ENCODE measurements around the gene FZR1.

DNA sequence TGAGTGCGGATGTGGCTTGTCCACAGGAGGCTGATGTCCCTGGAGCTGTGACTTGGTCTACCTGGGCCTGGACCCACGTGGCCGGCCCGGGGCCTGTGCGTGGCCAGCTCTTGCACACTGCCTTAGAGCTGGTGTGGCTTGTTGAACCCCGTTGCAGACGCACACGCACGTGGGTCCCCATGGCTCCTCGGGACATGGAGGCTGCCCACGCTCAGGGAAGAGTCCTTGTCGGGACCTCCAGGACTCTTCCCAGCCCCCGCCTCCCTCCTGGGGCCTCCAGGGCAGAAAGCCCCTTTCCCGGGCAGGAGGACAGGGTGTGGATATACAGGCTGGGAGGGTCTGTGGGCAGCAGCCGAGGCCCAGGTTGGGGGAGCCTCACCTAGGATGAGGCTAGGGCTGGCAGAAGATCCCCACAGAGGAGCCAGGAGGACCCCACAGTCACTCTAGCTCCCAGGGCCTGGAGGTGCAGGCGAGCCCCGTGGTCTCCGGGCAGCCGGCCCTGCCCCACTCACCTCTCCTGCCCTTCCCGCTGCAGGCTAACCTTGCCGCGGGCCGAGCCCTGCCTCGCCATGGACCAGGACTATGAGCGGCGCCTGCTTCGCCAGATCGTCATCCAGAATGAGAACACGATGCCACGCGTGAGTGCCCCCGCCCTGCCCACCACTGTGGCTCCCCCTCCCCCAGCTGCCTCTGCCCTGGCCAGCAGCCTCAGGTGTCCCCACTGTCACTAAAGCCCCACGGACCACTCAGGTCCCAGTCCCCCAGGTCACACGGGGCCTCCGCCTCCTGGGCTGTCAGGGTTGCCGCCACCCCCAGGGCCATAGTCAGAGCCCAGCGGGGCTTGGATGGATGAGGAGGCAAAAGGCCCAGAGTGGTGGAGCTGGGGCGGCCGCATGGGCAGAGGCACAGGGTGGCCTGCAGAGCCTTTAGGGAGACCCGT is 16.6 kb downstream of the FZR1 start:
- no peak for TF ChIP-seq POLR2A (IDR thresholded peaks at IDR 0.05; ENCODE audit: control extremely low read depth in 1 of 2, low read depth in 2 of 2, low read length in 2 of 2)
- TF ChIP-seq, protein P1, sequence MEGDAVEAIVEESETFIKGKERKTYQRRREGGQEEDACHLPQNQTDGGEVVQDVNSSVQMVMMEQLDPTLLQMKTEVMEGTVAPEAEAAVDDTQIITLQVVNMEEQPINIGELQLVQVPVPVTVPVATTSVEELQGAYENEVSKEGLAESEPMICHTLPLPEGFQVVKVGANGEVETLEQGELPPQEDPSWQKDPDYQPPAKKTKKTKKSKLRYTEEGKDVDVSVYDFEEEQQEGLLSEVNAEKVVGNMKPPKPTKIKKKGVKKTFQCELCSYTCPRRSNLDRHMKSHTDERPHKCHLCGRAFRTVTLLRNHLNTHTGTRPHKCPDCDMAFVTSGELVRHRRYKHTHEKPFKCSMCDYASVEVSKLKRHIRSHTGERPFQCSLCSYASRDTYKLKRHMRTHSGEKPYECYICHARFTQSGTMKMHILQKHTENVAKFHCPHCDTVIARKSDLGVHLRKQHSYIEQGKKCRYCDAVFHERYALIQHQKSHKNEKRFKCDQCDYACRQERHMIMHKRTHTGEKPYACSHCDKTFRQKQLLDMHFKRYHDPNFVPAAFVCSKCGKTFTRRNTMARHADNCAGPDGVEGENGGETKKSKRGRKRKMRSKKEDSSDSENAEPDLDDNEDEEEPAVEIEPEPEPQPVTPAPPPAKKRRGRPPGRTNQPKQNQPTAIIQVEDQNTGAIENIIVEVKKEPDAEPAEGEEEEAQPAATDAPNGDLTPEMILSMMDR (IDR thresholded peaks at IDR 0.05; ENCODE audit: control extremely low read depth in 1 of 3, insufficient read depth in 1 of 3, low read depth in 1 of 3, low read length in 3 of 3) = no peak
- TF ChIP-seq NRF1 (IDR thresholded peaks at IDR 0.05; ENCODE audit: low read depth, low read length) = no peak
- TF ChIP-seq ZNF274 (IDR thresholded peaks at IDR 0.05; ENCODE audit: borderline replicate concordance, extremely low read depth, low read length) = no peak
- no peak for TF ChIP-seq SIX5 (IDR thresholded peaks at IDR 0.05; ENCODE audit: low read depth, low read length)
- TF ChIP-seq YY1 (IDR thresholded peaks at IDR 0.05; ENCODE audit: low read depth, low read length) = no peak
- no peak for TF ChIP-seq TCF12 (IDR thresholded peaks at IDR 0.05; ENCODE audit: low read depth, low read length)
- TF ChIP-seq GTF2F1 (IDR thresholded peaks at IDR 0.05; ENCODE audit: borderline replicate concordance, low read depth, low read length) = no peak
- no peak for TF ChIP-seq EGR1 (IDR thresholded peaks at IDR 0.05; ENCODE audit: borderline replicate concordance, low read depth, low read length)
